ENCODE data around the gene TLE4.

Gene TLE4

DNA sequence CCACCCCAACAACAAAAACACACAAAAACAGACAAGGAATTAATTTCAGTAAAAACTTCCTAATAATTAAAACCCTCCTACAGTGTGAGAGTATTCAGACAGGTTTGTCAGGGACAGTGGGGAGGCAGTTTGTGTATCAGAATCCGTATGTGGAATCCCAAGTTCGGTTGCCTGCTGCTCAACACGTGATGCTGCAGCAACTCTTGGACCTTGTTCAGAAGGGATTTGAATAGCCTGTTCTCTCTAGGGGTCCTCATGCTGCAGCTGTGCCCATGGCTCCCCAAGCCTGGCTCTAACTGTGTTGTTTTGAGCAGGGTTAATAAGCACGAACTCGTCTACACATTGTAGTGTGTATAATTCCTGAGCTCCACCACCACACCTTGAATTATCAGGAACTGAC lies 28.7 kb downstream of the TLE4 start:
- peaks cover 96% of the 10 kb centered on the region for H3K79me2 ChIP-seq (ENCODE audit: insufficient read depth, low read length)
- H3K4me3 ChIP-seq (ENCODE audit: low read length, poor library complexity, severe bottlenecking) = no peak overlapping the region
- no peak overlapping the region for H3K4me2 ChIP-seq (ENCODE audit: low read depth, low read length, poor library complexity, severe bottlenecking)
- H3F3A ChIP-seq (ENCODE audit: low read depth) = no peaks in the 10 kb centered on the region
- H3K9me3 ChIP-seq (ENCODE audit: insufficient read depth, low read depth, low read length) = peaks cover 9% of the 10 kb centered on the region; the same call in 1 of the 2 replicates
- H3K4me1 ChIP-seq (ENCODE audit: insufficient read depth, low read length, poor library complexity, severe bottlenecking) = peaks cover 49% of the 10 kb centered on the region
- peaks cover 24% of the 10 kb centered on the region for H4K20me1 ChIP-seq (ENCODE audit: insufficient read depth, low read length, poor library complexity, severe bottlenecking)
- peaks cover 31% of the 10 kb centered on the region for H3K36me3 ChIP-seq (ENCODE audit: insufficient read depth, low read length)
- H3K27me3 ChIP-seq (ENCODE audit: insufficient read depth, low read length, poor library complexity, severe bottlenecking) = no peaks in the 10 kb centered on the region
- TF ChIP-seq, protein P1, sequence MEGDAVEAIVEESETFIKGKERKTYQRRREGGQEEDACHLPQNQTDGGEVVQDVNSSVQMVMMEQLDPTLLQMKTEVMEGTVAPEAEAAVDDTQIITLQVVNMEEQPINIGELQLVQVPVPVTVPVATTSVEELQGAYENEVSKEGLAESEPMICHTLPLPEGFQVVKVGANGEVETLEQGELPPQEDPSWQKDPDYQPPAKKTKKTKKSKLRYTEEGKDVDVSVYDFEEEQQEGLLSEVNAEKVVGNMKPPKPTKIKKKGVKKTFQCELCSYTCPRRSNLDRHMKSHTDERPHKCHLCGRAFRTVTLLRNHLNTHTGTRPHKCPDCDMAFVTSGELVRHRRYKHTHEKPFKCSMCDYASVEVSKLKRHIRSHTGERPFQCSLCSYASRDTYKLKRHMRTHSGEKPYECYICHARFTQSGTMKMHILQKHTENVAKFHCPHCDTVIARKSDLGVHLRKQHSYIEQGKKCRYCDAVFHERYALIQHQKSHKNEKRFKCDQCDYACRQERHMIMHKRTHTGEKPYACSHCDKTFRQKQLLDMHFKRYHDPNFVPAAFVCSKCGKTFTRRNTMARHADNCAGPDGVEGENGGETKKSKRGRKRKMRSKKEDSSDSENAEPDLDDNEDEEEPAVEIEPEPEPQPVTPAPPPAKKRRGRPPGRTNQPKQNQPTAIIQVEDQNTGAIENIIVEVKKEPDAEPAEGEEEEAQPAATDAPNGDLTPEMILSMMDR (conservative IDR thresholded peaks at IDR 0.05; ENCODE audit: low read length) = no peak
- no peak for TF ChIP-seq EZH2phosphoT487 (IDR thresholded peaks at IDR 0.05; ENCODE audit: borderline replicate concordance)
- no peak overlapping the region for H2AFZ ChIP-seq (ENCODE audit: low read length)
- H3K9me2 ChIP-seq (replicated peaks; ENCODE audit: low read depth, low read length) = no peaks in the 10 kb centered on the region
- H3K9ac ChIP-seq (ENCODE audit: low read depth, low read length, poor library complexity, severe bottlenecking) = no peak overlapping the region

DNA sequence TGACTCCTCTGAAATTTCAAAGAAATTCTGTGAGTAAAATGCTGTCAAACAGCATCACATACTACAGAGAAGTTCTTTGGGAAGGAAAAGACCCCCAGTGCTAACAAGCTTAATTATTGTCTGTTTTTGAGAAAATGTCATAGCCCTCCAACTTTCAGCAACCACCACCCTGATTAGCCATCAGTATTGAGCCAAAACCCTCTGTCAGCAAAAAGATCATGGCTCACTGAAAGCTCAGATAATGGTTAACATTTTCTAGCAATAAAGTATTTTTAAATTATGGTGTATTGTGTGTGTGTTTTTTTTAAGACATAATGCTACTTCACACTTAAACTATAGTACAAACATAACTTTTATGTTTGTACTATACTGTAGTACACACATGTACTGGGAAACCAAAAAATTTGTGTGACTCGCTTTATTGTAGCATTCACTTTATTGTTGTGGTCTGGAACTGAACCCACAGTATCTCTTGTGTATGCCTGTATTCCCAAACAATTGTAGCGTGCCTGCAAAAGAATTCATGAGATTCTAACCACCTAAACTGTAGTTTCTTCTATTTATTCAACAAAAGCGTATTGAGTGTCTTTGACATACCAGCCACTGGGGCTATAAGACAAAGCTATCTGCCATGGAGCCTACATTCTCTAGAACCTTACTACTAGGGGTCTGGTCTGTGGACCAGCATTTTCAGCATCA lies 31.6 kb downstream of the TLE4 start:
- Histone ChIP-seq H3K9me2 (replicated peaks; ENCODE audit: low read depth, low read length) (no peaks in the 10 kb centered on the region), H3K27me3 (ENCODE audit: insufficient read depth, low read length, poor library complexity, severe bottlenecking) (no peaks in the 10 kb centered on the region), H2AFZ (ENCODE audit: low read length) (no peak overlapping the region), H3F3A (ENCODE audit: low read depth) (no peaks in the 10 kb centered on the region), H3K36me3 (ENCODE audit: insufficient read depth, low read length) (peaks cover 31% of the 10 kb centered on the region), H3K79me2 (ENCODE audit: insufficient read depth, low read length) (peaks cover 93% of the 10 kb centered on the region), H3K4me1 (ENCODE audit: insufficient read depth, low read length, poor library complexity, severe bottlenecking) (peaks cover 44% of the 10 kb centered on the region), H3K4me2 (ENCODE audit: low read depth, low read length, poor library complexity, severe bottlenecking) (no peak overlapping the region), H4K20me1 (ENCODE audit: insufficient read depth, low read length, poor library complexity, severe bottlenecking) (peaks cover 19% of the 10 kb centered on the region), H3K9ac (ENCODE audit: low read depth, low read length, poor library complexity, severe bottlenecking) (no peak overlapping the region), H3K9me3 (ENCODE audit: insufficient read depth, low read depth, low read length) (peaks cover 9% of the 10 kb centered on the region; the same call in 1 of the 2 replicates), H3K4me3 (ENCODE audit: low read length, poor library complexity, severe bottlenecking) (no peak overlapping the region)
- no peak for TF ChIP-seq EZH2phosphoT487 (IDR thresholded peaks at IDR 0.05; ENCODE audit: borderline replicate concordance)
- TF ChIP-seq, protein P1 (conservative IDR thresholded peaks at IDR 0.05; ENCODE audit: low read length) = no peak

DNA sequence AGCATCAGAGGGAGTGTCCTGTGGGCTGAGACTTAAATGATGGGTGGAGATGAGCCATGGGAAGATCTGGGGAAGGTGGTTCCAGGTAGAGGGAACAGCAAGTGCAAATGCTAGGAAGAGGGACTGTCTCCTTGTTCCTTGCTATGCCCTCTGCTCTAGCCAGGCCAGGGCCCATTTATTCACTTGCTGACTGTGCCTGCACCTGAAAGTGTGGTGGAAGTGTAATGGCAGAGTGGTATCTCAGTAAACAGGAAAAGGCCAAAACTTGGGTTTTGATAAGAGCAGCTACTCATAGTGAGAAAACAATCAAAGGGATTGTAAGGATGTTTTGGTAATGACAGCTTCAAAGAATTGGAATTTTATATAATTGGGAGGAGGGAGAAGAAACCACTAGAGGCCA lies 32.4 kb downstream of the TLE4 start:
- TF ChIP-seq EZH2phosphoT487 (IDR thresholded peaks at IDR 0.05; ENCODE audit: borderline replicate concordance) = no peak
- TF ChIP-seq, protein P1 (conservative IDR thresholded peaks at IDR 0.05; ENCODE audit: low read length) = no peak
- no peaks in the 10 kb centered on the region for H3K27me3 ChIP-seq (ENCODE audit: insufficient read depth, low read length, poor library complexity, severe bottlenecking)
- H3F3A ChIP-seq (ENCODE audit: low read depth) = no peaks in the 10 kb centered on the region
- no peak overlapping the region for H2AFZ ChIP-seq (ENCODE audit: low read length)
- no peak overlapping the region for H3K4me2 ChIP-seq (ENCODE audit: low read depth, low read length, poor library complexity, severe bottlenecking)
- peaks cover 11% of the 10 kb centered on the region for H4K20me1 ChIP-seq (ENCODE audit: insufficient read depth, low read length, poor library complexity, severe bottlenecking)
- peaks cover 36% of the 10 kb centered on the region for H3K4me1 ChIP-seq (ENCODE audit: insufficient read depth, low read length, poor library complexity, severe bottlenecking)
- H3K9me3 ChIP-seq (ENCODE audit: insufficient read depth, low read depth, low read length) = peaks cover 9% of the 10 kb centered on the region; the same call in 1 of the 2 replicates
- no peaks in the 10 kb centered on the region for H3K9me2 ChIP-seq (replicated peaks; ENCODE audit: low read depth, low read length)
- H3K9ac ChIP-seq (ENCODE audit: low read depth, low read length, poor library complexity, severe bottlenecking) = no peak overlapping the region
- no peak overlapping the region for H3K4me3 ChIP-seq (ENCODE audit: low read length, poor library complexity, severe bottlenecking)
- peaks cover 31% of the 10 kb centered on the region for H3K36me3 ChIP-seq (ENCODE audit: insufficient read depth, low read length)
- peaks cover 92% of the 10 kb centered on the region for H3K79me2 ChIP-seq (ENCODE audit: insufficient read depth, low read length)

All from Loucy (cell line).